A673 (cell line): ENCODE measurements around the gene LAMA3. TPM values are rescaled to one million over a fixed set of nuclear protein-coding genes. Genes with fewer than 3 reads are reported as not detected.

Experiments used
- BruUV-seq: library from RNA; stranded (reverse); fragments of 400-500 nt; replicated peaks from 2 replicates; lab custom pipeline; 2021; lab: Mats Ljungman, UMichigan
- CTCF ChIA-PET: fragments of 300-600 bp; sonication (Branson Sonifier 250); formaldehyde crosslinking; loops from one replicate; lab custom pipeline; 2022; ENCODE audit warnings: antibody characterized with exemption; lab: Charles Lee
- POLR2A ChIA-PET: fragments of 300-600 bp; sonication (Branson Sonifier 250); formaldehyde crosslinking; loops from one replicate; lab custom pipeline; 2022; ENCODE audit warnings: antibody characterized with exemption; ENCODE audit not compliant: low non-redundant PET; lab: Charles Lee
- DNase-seq: peaks from one replicate; pipeline ENCODE4 v3.0.0-alpha.2; 2015; ENCODE audit warnings: low spot score
- H3K27ac ChIP-seq: fragments of 200-600 bp; sonication (generic); 2 replicates; pipeline ENCODE4 v1.5.1; 2016; ENCODE audit warnings: mixed run types, low read depth, mild to moderate bottlenecking, mixed read lengths, antibody characterized with exemption, low read length; ENCODE audit not compliant: poor library complexity, severe bottlenecking
- H3K27me3 ChIP-seq: fragments of 200-600 bp; sonication (generic); replicated peaks from 2 replicates; pipeline ENCODE4 v1.6.1; 2017; ENCODE audit warnings: mixed run types, low read depth, mild to moderate bottlenecking, mixed read lengths, antibody characterized with exemption, low read length; ENCODE audit not compliant: insufficient read depth, poor library complexity
- H3K36me3 ChIP-seq: fragments of 200-600 bp; sonication (generic); 2 replicates; pipeline ENCODE4 v1.6.1; 2016; ENCODE audit warnings: mixed run types, mild to moderate bottlenecking, mixed read lengths, antibody characterized with exemption, low read length; ENCODE audit not compliant: insufficient read depth, poor library complexity, severe bottlenecking
- H3K4me1 ChIP-seq: fragments of 200-600 bp; sonication (generic); 2 replicates; pipeline ENCODE4 v1.6.1; 2017; ENCODE audit warnings: mixed run types, mild to moderate bottlenecking, mixed read lengths, antibody characterized with exemption, low read length; ENCODE audit not compliant: insufficient read depth, poor library complexity, severe bottlenecking
- H3K4me3 ChIP-seq: fragments of 200-600 bp; sonication (generic); 2 replicates; pipeline ENCODE4 v1.5.1; 2016; ENCODE audit warnings: low read depth, mixed run types, mild to moderate bottlenecking, mixed read lengths, low read length; ENCODE audit not compliant: poor library complexity, severe bottlenecking
- H3K9me3 ChIP-seq: fragments of 200-600 bp; sonication (generic); 2 replicates; pipeline ENCODE4 v1.6.1; 2016; ENCODE audit warnings: mixed run types, low read depth, mild to moderate bottlenecking, mixed read lengths, antibody characterized with exemption, low read length; ENCODE audit not compliant: poor library complexity, severe bottlenecking
- CTCF ChIP-seq: fragments of 300-800, 200-600 bp; sonication (generic); conservative IDR thresholded peaks from 2 replicates; pipeline ENCODE4 v1.5.1; 2017; ENCODE audit warnings: low read depth, mild to moderate bottlenecking, antibody characterized with exemption, low read length, moderate library complexity, mixed read lengths
- EZH2 ChIP-seq: fragments of 200-600 bp; sonication (generic); IDR thresholded peaks from 2 replicates; pipeline ENCODE4 v1.6.1; 2017; ENCODE audit warnings: borderline replicate concordance, low read depth, mild to moderate bottlenecking, mixed read lengths, antibody characterized with exemption, low read length; ENCODE audit not compliant: poor library complexity, severe bottlenecking
- intact Hi-C: fragments of 100-400 bp; cut with micrococcal nuclease; formaldehyde crosslinking; loops from one replicate; pipeline ENCODE4 v1.10.0; 2022; ENCODE audit not compliant: unreplicated experiment
- total RNA-seq: library from RNA; stranded (reverse); gene quantifications from 2 replicates; pipeline ENCODE4 v1.2.3, GENCODE V29; 2021

LAMA3 gene
- total RNA-seq, 1 experiment from 2014 or later: 2.7 TPM

- BruUV-seq: no TSS peak
- ChIA-PET POLR2A (no interaction called here), CTCF (no interaction called here)
- Histone ChIP-seq H3K27me3 (no peaks in the 10 kb centered on the region), H3K27ac (no peak overlapping the region), H3K4me3 (no peak overlapping the region), H3K9me3 (no peaks in the 10 kb centered on the region), H3K36me3 (no peaks in the 10 kb centered on the region), H3K4me1 (no peaks in the 10 kb centered on the region)
- DNase-seq: no peak
- intact Hi-C loops: loop anchor here (10.0 kb wide), 1 partner anchor 161 kb away; no protein-coding TSS in a partner anchor
- TF ChIP-seq CTCF (no peak), EZH2 (no peak)
These were observed 264.7 kb downstream of the LAMA3 start for GRCh38 chr18:23953984-23954383.

GRCh38 chr18:23956483-23956882 lies 267.2 kb downstream of the LAMA3 start:
- no TSS peak for BruUV-seq
- H3K9me3 ChIP-seq: no peaks in the 10 kb centered on the region
- H3K27ac ChIP-seq: no peak overlapping the region
- H3K4me1 ChIP-seq: no peaks in the 10 kb centered on the region
- ChIA-PET POLR2A (no interaction called here), CTCF (no interaction called here)
- no peak overlapping the region for H3K4me3 ChIP-seq
- intact Hi-C loops: loop anchor here (10.0 kb wide), 1 partner anchor 158 kb away; no protein-coding TSS in a partner anchor
- H3K27me3 ChIP-seq: no peaks in the 10 kb centered on the region
- no peak for TF ChIP-seq CTCF
- no peak for TF ChIP-seq EZH2
- DNase-seq: no peak
- H3K36me3 ChIP-seq: no peaks in the 10 kb centered on the region

- H3K4me3 ChIP-seq: no peak overlapping the region
- H3K27ac ChIP-seq: no peak overlapping the region
- intact Hi-C loops: loop anchor here (10.0 kb wide), 1 partner anchor 157 kb away; no protein-coding TSS in a partner anchor
- H3K9me3 ChIP-seq: no peaks in the 10 kb centered on the region
- no peaks in the 10 kb centered on the region for H3K4me1 ChIP-seq
- POLR2A ChIA-PET: no interaction called here
- no peak for DNase-seq
- BruUV-seq: no TSS peak
- no peaks in the 10 kb centered on the region for H3K27me3 ChIP-seq
- CTCF ChIA-PET: interaction anchor here (0.6 kb wide), 1 partner anchor 18 kb away, joined by 3 read pairs; no protein-coding TSS in a partner anchor
- H3K36me3 ChIP-seq: no peaks in the 10 kb centered on the region
- no peak for TF ChIP-seq EZH2
- TF ChIP-seq CTCF: no peak
These were observed 268.8 kb downstream of the LAMA3 start for GRCh38 chr18:23958036-23958435.
